HepG2 (cell line): ENCODE measurements around the gene CCN2. TPM values are rescaled to one million over a fixed set of nuclear protein-coding genes. Genes with fewer than 3 reads are reported as not detected.

Experiments used
- AGO2 ChIP-seq: fragments of 200-400 bp; formaldehyde crosslinking; optimal IDR thresholded peaks from 2 replicates; pipeline ENCODE3; 2017; ENCODE audit warnings: mild to moderate bottlenecking, low read depth, low read length, moderate library complexity
- BCL6 ChIP-seq: IDR thresholded peaks from 2 replicates; pipeline ENCODE4 v1.6.1; 2016; ENCODE audit warnings: missing genetic modification reagents, missing compliant biosample characterization
- CAMTA2 ChIP-seq: sonication (generic); formaldehyde crosslinking; IDR thresholded peaks from 2 replicates; pipeline ENCODE4 v1.4.0; 2020; ENCODE audit warnings: mild to moderate bottlenecking, missing genetic modification reagents, borderline replicate concordance
- CEBPG ChIP-seq: IDR thresholded peaks from 2 replicates; pipeline ENCODE4 v1.6.1; 2016
- CENPT ChIP-seq: sonication (generic); formaldehyde crosslinking; IDR thresholded peaks from 2 replicates; pipeline ENCODE4 v1.8.0; 2022; ENCODE audit warnings: low read depth, mild to moderate bottlenecking, moderate library complexity, missing genetic modification reagents
- HNRNPUL1 ChIP-seq: fragments of 200-400 bp; formaldehyde crosslinking; IDR thresholded peaks from 2 replicates; pipeline ENCODE4 v1.6.1; 2017; ENCODE audit warnings: low read depth, mild to moderate bottlenecking, low read length, moderate library complexity
- KDM4B ChIP-seq: sonication (generic); formaldehyde crosslinking; IDR thresholded peaks from 2 replicates; pipeline ENCODE4 v1.4.0; 2020; ENCODE audit warnings: missing genetic modification reagents
- KDM6A ChIP-seq: IDR thresholded peaks from 2 replicates; pipeline ENCODE4 v1.6.1; 2016; ENCODE audit warnings: low read depth
- MXD1 ChIP-seq: sonication (generic); formaldehyde crosslinking; IDR thresholded peaks from 2 replicates; pipeline ENCODE4 v1.4.0; 2020; ENCODE audit warnings: mild to moderate bottlenecking, missing genetic modification reagents
- PITX1 ChIP-seq: sonication (generic); formaldehyde crosslinking; IDR thresholded peaks from 2 replicates; pipeline ENCODE4 v1.5.1; 2020; ENCODE audit warnings: mild to moderate bottlenecking, missing genetic modification reagents
- PPARG ChIP-seq: conservative IDR thresholded peaks from 2 replicates; pipeline ENCODE4 v1.6.1; 2016; ENCODE audit warnings: missing biosample characterization, missing genetic modification reagents
- PRPF4 ChIP-seq: fragments of 200-400 bp; formaldehyde crosslinking; IDR thresholded peaks from 2 replicates; pipeline ENCODE4 v1.6.1; 2016; ENCODE audit warnings: low read length, low read depth; ENCODE audit not compliant: poor library complexity, severe bottlenecking
- TSC22D2 ChIP-seq: sonication (generic); formaldehyde crosslinking; IDR thresholded peaks from 2 replicates; pipeline ENCODE4 v1.5.1; 2020; ENCODE audit warnings: missing genetic modification reagents, mild to moderate bottlenecking, borderline replicate concordance
- ZFAT ChIP-seq: sonication (generic); formaldehyde crosslinking; conservative IDR thresholded peaks from 2 replicates; pipeline ENCODE4 v1.8.1; 2023; ENCODE audit warnings: missing genetic modification reagents, inconsistent platforms
- ZNF224 ChIP-seq: sonication (generic); formaldehyde crosslinking; IDR thresholded peaks from 2 replicates; pipeline ENCODE4 v1.5.0; 2020; ENCODE audit warnings: mild to moderate bottlenecking, missing genetic modification reagents
- ZNF296 ChIP-seq: sonication (generic); formaldehyde crosslinking; conservative IDR thresholded peaks from 2 replicates; pipeline ENCODE4 v1.5.0; 2020; ENCODE audit warnings: mild to moderate bottlenecking, missing genetic modification reagents
- ZNF543 ChIP-seq: sonication (generic); formaldehyde crosslinking; IDR thresholded peaks from 2 replicates; pipeline ENCODE4 v1.4.0; 2020; ENCODE audit warnings: mild to moderate bottlenecking, missing genetic modification reagents
- ZNF761 ChIP-seq: sonication (generic); formaldehyde crosslinking; conservative IDR thresholded peaks from 2 replicates; pipeline ENCODE4 v1.4.0; 2020; ENCODE audit warnings: mild to moderate bottlenecking, missing genetic modification reagents
- ZNF792 ChIP-seq: IDR thresholded peaks from 2 replicates; pipeline ENCODE4 v1.6.1; 2016
- ZSCAN21 ChIP-seq: sonication (generic); formaldehyde crosslinking; IDR thresholded peaks from 2 replicates; pipeline ENCODE4 v1.8.0; 2022; ENCODE audit warnings: mild to moderate bottlenecking, missing genetic modification reagents, moderate library complexity, borderline replicate concordance
- polyA plus RNA-seq, 8 experiments: library from polyadenylated mRNA; depleted of rRNA in 3 of 8; stranded (reverse) in 7 of 8; unstranded in 1 of 8; fragments of >200 nt; fragmentation: Illumina TruSeq in 4 of 8; extraction: Trizol in 4 of 8; gene quantifications; 2 replicates each; pipeline versions ENCODE4 v1.2.1 to v1.2.3, GENCODE V29; 2011 to 2016; ENCODE audit warnings: low read depth in 4 of 8, missing spikeins in 1 of 8, mixed read lengths in 1 of 8; ENCODE audit not compliant: insufficient read depth in 1 of 8
- total RNA-seq, 5 experiments: library from RNA; depleted of rRNA; stranded (reverse); fragments of >200 nt; fragmentation: Illumina TruSeq; extraction: Trizol; gene quantifications; 2 replicates each; pipeline ENCODE4 v1.2.3, GENCODE V29; 2016; ENCODE audit warnings: low read depth in 1 of 5
- TF ChIP-seq, protein P1 (sequence below): sonication (generic); formaldehyde crosslinking; IDR thresholded peaks from 2 replicates; pipeline ENCODE4 v1.4.0; 2020; ENCODE audit warnings: missing genetic modification reagents
- TF ChIP-seq, protein P2 (sequence below): sonication (generic); formaldehyde crosslinking; IDR thresholded peaks from 2 replicates; pipeline ENCODE4 v1.4.0; 2020; ENCODE audit warnings: mild to moderate bottlenecking, missing genetic modification reagents
- TF ChIP-seq, protein P3 (sequence below): sonication (generic); formaldehyde crosslinking; IDR thresholded peaks from 2 replicates; pipeline ENCODE4 v1.5.0; 2020; ENCODE audit warnings: missing genetic modification reagents, mild to moderate bottlenecking, borderline replicate concordance
- TF ChIP-seq, protein P4 (sequence below), 2 experiments: sonication (generic) in 1 of 2; formaldehyde crosslinking in 1 of 2; IDR thresholded peaks; 2 replicates each; pipeline versions ENCODE4 v1.4.0 to v1.6.1; 2018 to 2020; ENCODE audit warnings: missing genetic modification reagents in 2 of 2, borderline replicate concordance in 1 of 2, low read depth in 1 of 2, mild to moderate bottlenecking in 1 of 2, missing biosample characterization in 1 of 2

CCN2 gene
- total and polyA plus RNA-seq, 2 of the 13 experiments (the other 11 are each of a cell fraction or from before 2014, with no cell fraction given): 34.7 to 316 TPM

GRCh38 chr6:131937703-131938631 is 13.2 kb downstream of the CCN2 start (continued):
- TF ChIP-seq, protein P1, sequence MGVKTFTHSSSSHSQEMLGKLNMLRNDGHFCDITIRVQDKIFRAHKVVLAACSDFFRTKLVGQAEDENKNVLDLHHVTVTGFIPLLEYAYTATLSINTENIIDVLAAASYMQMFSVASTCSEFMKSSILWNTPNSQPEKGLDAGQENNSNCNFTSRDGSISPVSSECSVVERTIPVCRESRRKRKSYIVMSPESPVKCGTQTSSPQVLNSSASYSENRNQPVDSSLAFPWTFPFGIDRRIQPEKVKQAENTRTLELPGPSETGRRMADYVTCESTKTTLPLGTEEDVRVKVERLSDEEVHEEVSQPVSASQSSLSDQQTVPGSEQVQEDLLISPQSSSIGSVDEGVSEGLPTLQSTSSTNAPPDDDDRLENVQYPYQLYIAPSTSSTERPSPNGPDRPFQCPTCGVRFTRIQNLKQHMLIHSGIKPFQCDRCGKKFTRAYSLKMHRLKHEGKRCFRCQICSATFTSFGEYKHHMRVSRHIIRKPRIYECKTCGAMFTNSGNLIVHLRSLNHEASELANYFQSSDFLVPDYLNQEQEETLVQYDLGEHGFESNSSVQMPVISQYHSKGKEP (CRISPR knock-in tag): no peak
- TF ChIP-seq, protein P2, sequence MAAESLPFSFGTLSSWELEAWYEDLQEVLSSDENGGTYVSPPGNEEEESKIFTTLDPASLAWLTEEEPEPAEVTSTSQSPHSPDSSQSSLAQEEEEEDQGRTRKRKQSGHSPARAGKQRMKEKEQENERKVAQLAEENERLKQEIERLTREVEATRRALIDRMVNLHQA (CRISPR knock-in tag): no peak
- TF ChIP-seq ZSCAN21 (CRISPR knock-in tag) (peak; percentile 35; the same call in 1 of the 2 replicates), HNRNPUL1 (no peak), CAMTA2 (CRISPR knock-in tag) (no peak), CENPT (CRISPR knock-in tag) (no peak), ZNF543 (CRISPR knock-in tag) (peak; percentile 44; the same call in 1 of the 2 replicates), ZFAT (CRISPR knock-in tag) (no peak), PPARG (CRISPR knock-in tag) (peak; percentile 96), KDM6A (CRISPR knock-in tag) (peak; percentile 87), BCL6 (CRISPR knock-in tag) (peak; percentile 100), MXD1 (CRISPR knock-in tag) (no peak), PRPF4 (no peak), ZNF761 (CRISPR knock-in tag) (0 out of 2 replicates have a peak, but pooled peaks have one; percentile 43), KDM4B (peak; percentile 68), AGO2 (no peak), TSC22D2 (CRISPR knock-in tag) (no peak), ZNF792 (peak; percentile 94), CEBPG (CRISPR knock-in tag) (peak; percentile 93), ZNF224 (CRISPR knock-in tag) (no peak), PITX1 (CRISPR knock-in tag) (peak; percentile 95), ZNF296 (no peak)
- TF ChIP-seq, protein P3, sequence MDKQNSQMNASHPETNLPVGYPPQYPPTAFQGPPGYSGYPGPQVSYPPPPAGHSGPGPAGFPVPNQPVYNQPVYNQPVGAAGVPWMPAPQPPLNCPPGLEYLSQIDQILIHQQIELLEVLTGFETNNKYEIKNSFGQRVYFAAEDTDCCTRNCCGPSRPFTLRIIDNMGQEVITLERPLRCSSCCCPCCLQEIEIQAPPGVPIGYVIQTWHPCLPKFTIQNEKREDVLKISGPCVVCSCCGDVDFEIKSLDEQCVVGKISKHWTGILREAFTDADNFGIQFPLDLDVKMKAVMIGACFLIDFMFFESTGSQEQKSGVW (CRISPR knock-in tag): no peak
- TF ChIP-seq, protein P4, sequence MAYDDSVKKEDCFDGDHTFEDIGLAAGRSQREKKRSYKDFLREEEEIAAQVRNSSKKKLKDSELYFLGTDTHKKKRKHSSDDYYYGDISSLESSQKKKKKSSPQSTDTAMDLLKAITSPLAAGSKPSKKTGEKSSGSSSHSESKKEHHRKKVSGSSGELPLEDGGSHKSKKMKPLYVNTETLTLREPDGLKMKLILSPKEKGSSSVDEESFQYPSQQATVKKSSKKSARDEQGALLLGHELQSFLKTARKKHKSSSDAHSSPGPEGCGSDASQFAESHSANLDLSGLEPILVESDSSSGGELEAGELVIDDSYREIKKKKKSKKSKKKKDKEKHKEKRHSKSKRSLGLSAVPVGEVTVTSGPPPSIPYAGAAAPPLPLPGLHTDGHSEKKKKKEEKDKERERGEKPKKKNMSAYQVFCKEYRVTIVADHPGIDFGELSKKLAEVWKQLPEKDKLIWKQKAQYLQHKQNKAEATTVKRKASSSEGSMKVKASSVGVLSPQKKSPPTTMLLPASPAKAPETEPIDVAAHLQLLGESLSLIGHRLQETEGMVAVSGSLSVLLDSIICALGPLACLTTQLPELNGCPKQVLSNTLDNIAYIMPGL (CRISPR knock-in tag; IDR thresholded peaks at IDR 0.05; ENCODE audit: borderline replicate concordance in 1 of 2, low read depth in 1 of 2): peak in 1 of 2 experiments; percentile 64; a peak in 2 of 4 replicates
